ENCODE results near the gene FNDC3B. TPM values are rescaled to one million over a fixed set of nuclear protein-coding genes. Genes with fewer than 3 reads are reported as not detected.

FNDC3B gene
- total and polyA plus RNA-seq, 2 of the 8 experiments (the other 6 are each of a cell fraction or from before 2014, with no cell fraction given) = 14.1 to 44.4 TPM

DNA sequence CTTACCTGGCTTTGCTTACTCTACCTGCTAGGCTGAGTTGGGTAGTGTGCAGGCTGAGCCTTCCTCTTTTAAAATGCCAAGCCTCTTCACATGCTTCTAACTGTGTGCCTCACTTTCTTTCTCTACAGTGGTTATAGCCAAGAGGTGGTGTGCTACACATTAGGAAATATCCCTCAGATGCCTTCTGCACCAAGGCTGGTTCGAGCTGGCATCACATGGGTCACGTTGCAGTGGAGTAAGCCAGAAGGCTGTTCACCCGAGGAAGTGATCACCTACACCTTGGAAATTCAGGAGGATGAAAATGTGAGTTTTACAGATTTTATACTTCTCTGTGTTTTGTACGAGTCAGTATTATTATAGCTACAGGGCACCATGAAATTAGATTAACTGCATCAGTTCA lies 291.0 kb downstream of the FNDC3B start:
- POLR2A ChIA-PET (ENCODE audit: partially characterized antibody) = no interaction called here
- FAIRE-seq = no peak
- TF ChIP-seq EZH2 (IDR thresholded peaks at IDR 0.05; ENCODE audit: low read depth, low read length, severe bottlenecking) (no peak), RXRA (IDR thresholded peaks at IDR 0.05; ENCODE audit: insufficient read depth, low read depth, low read length) (no peak), TAF7 (optimal IDR thresholded peaks at IDR 0.05; ENCODE audit: borderline replicate concordance, low read depth, low read length) (no peak), SP1 (IDR thresholded peaks at IDR 0.05; ENCODE audit: low read depth, low read length) (no peak), CHD1 (IDR thresholded peaks at IDR 0.05; ENCODE audit: low read depth, low read length) (no peak), MAFK (IDR thresholded peaks at IDR 0.05; ENCODE audit: low read depth, low read length) (no peak), EP300 (IDR thresholded peaks at IDR 0.05; ENCODE audit: borderline replicate concordance in 1 of 2, low read depth in 2 of 2, low read length in 2 of 2) (no peak), SP2 (IDR thresholded peaks at IDR 0.05; ENCODE audit: low read length) (no peak), ATF3 (IDR thresholded peaks at IDR 0.05; ENCODE audit: insufficient read depth, low read depth, low read length) (no peak), FOSL1 (IDR thresholded peaks at IDR 0.05; ENCODE audit: insufficient read depth, low read depth, low read length) (no peak), CBX8 (IDR thresholded peaks at IDR 0.05; ENCODE audit: borderline replicate concordance, low read depth, low read length) (no peak), HDAC6 (IDR thresholded peaks at IDR 0.05; ENCODE audit: low read depth, low read length) (no peak), RNF2 (IDR thresholded peaks at IDR 0.05; ENCODE audit: borderline replicate concordance, low read depth, low read length, missing control alignments, poor library complexity, severe bottlenecking) (no peak)

More for the DNA sequence above, 291.0 kb downstream of the FNDC3B start:
- H3K18ac ChIP-seq (ENCODE audit: extremely low read depth, low read length) = no peak overlapping the region
- DNase-seq (ENCODE audit: low read depth in 1 of 2, low spot score in 2 of 2) = no peak
- H4K91ac ChIP-seq (replicated peaks; ENCODE audit: insufficient read length, low read length) = no peak overlapping the region
- H3K79me2 ChIP-seq (ENCODE audit: control insufficient read depth in 1 of 2, insufficient read depth in 2 of 2, low read length in 2 of 2) = no peaks in the 10 kb centered on the region
- no peak overlapping the region for H3K4me2 ChIP-seq (ENCODE audit: insufficient read depth in 1 of 2, low read depth in 2 of 2, low read length in 2 of 2)
- H3K9ac ChIP-seq (replicated peaks in 1 of 4; ENCODE audit: extremely low read depth in 1 of 4, low read depth in 3 of 4, low read length in 3 of 4) = no peak overlapping the region
- H2BK15ac ChIP-seq (ENCODE audit: low read length) = no peak overlapping the region
- H3K23ac ChIP-seq (ENCODE audit: insufficient read length) = no peak overlapping the region
- no peak overlapping the region for H3K4ac ChIP-seq (replicated peaks; ENCODE audit: insufficient read length, low read depth, low read length)
- H4K8ac ChIP-seq (ENCODE audit: extremely low read depth, insufficient read depth, low read length) = no peak overlapping the region
- CTCF ChIA-PET (ENCODE audit: partially characterized antibody) = interaction anchor here (0.6 to 3.0 kb wide), 10 partner anchors 8 to 343 kb away, joined by 3 to 24 read pairs (median 5); no protein-coding TSS in a partner anchor
- no peaks in the 10 kb centered on the region; the same call in 1 of the 2 replicates for H3K79me1 ChIP-seq (ENCODE audit: low read depth, low read length)
- no peaks in the 10 kb centered on the region for H3K27me3 ChIP-seq (replicated peaks in 1 of 4; ENCODE audit: control insufficient read depth in 3 of 4, extremely low read depth in 1 of 4, insufficient read depth in 3 of 4, low read length in 3 of 4)
- H2BK20ac ChIP-seq (ENCODE audit: low read length) = no peak overlapping the region
- H2BK120ac ChIP-seq (replicated peaks; ENCODE audit: low read depth, low read length) = no peak overlapping the region
- no peak overlapping the region for H3K14ac ChIP-seq (ENCODE audit: insufficient read length)
- H3K23me2 ChIP-seq (ENCODE audit: low read depth, low read length) = no peaks in the 10 kb centered on the region
- H4K20me1 ChIP-seq (replicated peaks in 1 of 2; ENCODE audit: control insufficient read depth in 1 of 2, insufficient read depth in 2 of 2, low read length in 2 of 2) = no peaks in the 10 kb centered on the region
- no peak overlapping the region for H3K27ac ChIP-seq (ENCODE audit: low read depth, low read length)
- no peak overlapping the region for H2BK5ac ChIP-seq (ENCODE audit: low read depth, low read length)
- 95% methylated on average over 4 of the region's 4 CpGs; no CpG with 5 or more reads in 1 of the 2 experiments for WGBS, 2 experiments (ENCODE audit: extremely low coverage in 1 of 2, insufficient coverage in 1 of 2, insufficient read length in 1 of 2, insufficient replicate concordance in 2 of 2, low coverage in 1 of 2, low lambda C conversion rate in 2 of 2, missing lambda C conversion rate in 1 of 2)
- H2AFZ ChIP-seq (ENCODE audit: low read length) = no peak overlapping the region
- no peaks in the 10 kb centered on the region for H3K9me3 ChIP-seq (ENCODE audit: insufficient read depth in 2 of 2, low read depth in 1 of 2, low read length in 1 of 2)
- no peaks in the 10 kb centered on the region for H3K4me1 ChIP-seq (replicated peaks in 1 of 4; ENCODE audit: control insufficient read depth in 3 of 4, insufficient read depth in 4 of 4, low read length in 3 of 4)
- no peak overlapping the region for H4K5ac ChIP-seq (ENCODE audit: insufficient read length, low read depth, low read length)
- H2BK12ac ChIP-seq (ENCODE audit: low read depth, low read length) = no peak overlapping the region
- H3K56ac ChIP-seq (replicated peaks; ENCODE audit: insufficient read length, low read depth, low read length) = no peak overlapping the region
- no peak overlapping the region for H3K4me3 ChIP-seq (ENCODE audit: extremely low read depth in 1 of 4, insufficient read depth in 2 of 4, low read depth in 3 of 4, low read length in 4 of 4)
- H2AK5ac ChIP-seq (ENCODE audit: low read depth, low read length) = no peak overlapping the region
- H3K36me3 ChIP-seq (ENCODE audit: control insufficient read depth in 2 of 4, insufficient read depth in 4 of 4, low read length in 3 of 4) = peaks cover 0 to 22% (median 11%) of the 10 kb centered on the region in 4 experiments; a peak in 4 of 8 replicates
